Renal pelvis (tissue), 4 donors: ENCODE measurements around the gene ECHDC1. TPM values are rescaled to one million over a fixed set of nuclear protein-coding genes. Genes with fewer than 3 reads are reported as not detected.
"Not testable (repeated sequence)": the region's sequence is repeated elsewhere in the genome, so short reads cannot be mapped to it uniquely, and the experiment has no call there.

Source experiments
- DNase-seq: peaks from one replicate; pipeline ENCODE4 v3.0.0-alpha.2; 2013
- polyA plus RNA-seq, 3 donors: library from polyadenylated mRNA; unstranded; fragments of 120-200 nt; gene quantifications; one replicate each; pipeline ENCODE4 v1.2.1, GENCODE V29; 2013; ENCODE audit not compliant: insufficient read length in 3 of 3

ECHDC1 gene
- polyA plus RNA-seq, 3 donors = 73.6 to 77.7 (median 77.6) TPM

DNA sequence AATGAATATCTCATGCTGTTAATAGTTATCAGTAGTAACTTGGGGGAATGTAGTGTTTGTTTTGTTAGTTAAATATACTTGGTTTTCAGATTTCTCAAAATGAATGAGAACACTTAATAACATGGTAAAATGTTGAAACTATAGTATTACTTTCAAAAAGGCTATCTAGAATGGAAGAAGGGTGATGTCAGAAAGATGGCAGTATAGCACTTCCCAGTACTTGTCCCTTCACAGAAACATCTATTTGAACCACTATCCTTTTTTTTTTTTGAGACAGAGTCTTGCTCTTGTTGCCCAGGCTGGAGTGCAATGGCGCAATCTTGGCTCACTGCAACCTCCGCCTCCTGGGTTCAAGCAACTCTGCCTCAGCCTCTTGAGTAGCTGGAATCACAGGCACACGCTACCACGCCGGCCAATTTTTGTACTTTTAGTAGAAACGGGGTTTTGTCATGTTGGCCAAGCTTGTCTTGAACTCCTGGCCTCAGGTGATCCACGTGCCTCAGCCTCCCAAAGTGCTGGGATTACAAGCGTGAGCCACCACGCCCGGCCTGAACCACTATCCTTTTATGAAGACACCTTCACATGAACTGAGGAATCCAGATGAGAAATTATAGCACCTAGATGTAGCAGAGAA lies 4.7 kb upstream of the ECHDC1 start:
- DNase-seq = no peak

DNA sequence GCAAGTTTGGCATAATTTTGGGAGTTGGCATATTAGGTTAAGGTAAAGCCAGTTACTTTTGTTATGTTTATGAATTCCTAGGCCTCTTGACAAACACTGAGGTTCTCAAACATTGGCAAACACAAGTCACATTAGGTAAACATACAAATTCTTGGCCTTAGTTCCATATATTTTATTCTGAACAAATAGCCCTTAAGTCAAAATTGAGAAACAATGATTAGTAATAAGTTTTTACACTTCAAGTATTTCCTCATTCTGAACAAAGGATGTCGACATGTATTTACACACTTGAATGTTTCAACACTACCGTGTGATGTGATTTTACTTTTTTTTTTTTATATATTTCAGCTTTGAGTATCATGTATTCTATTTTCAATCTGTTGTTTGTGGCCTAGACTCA lies 3.8 kb upstream of the ECHDC1 start:
- DNase-seq = no peak

GRCh38 chr6:127345521-127345920 lies 2.1 kb upstream of the ECHDC1 start:
- DNase-seq = no peak

DNA sequence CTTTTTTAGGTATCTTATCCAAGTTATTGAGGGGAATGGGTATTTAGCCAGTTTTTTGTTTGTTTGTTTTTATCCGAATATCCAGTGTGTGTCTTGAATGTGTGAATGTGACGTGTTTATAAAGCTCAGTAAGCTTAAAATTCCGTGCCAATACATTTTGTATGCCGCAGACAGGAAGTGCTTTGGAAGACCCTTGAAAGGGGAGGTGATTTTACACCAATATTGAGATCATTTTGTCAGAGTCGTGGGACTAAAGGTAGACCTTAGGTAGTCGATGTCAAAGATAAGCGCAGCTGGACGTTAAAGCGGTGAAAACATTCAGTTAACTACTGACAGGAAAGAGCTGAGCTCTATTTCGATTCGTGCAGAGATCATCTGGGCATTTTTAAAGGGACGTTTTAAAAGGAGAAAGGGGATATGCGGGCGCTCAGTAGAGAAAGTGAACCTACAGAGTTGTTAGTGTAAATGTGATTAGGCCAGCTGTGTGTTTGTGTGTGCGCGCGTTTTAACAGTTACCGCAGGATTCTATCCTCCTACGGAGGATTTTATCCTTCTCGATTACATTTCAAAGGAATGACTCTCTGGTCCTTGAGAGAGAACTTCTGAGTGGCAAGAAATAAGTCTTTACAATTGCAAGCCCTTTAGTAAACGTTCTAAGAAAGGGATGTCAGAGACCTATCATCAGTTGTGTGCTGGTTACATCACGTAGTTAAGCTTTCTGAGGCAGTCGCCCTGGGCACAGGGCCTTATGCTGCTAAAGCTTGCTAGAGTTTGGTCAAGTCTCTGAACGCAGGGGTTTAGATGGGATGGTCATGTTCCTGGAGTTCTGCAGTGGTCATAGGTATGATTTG lies 625 bp upstream of the ECHDC1 start:
- peak; percentile 31 for DNase-seq

GRCh38 chr6:127342296-127342945 lies 988 bp downstream of the ECHDC1 start:
- DNase-seq = peak; percentile 33

- no peak for DNase-seq
Observed at GRCh38 chr6:127341471-127342202, 1.8 kb downstream of the ECHDC1 start.

DNA sequence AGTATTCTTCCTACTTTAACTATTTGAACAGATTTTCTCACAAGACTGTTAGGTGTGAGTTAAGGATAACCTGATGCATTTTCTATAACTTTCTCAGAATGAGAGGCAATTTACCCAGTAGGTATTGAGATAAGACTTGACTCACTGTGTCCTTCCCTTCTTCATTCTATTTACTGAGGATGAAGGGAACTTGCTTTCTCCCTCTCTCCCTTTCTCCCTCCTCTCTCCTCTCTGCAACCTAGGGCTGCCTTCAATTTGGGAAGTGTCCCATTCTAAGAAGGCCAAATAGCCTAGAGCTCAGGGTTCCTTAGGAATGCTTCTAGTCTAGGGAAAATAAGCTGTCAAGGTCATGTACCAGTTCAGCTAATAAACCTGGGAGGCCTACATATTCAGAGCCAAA lies 3.2 kb downstream of the ECHDC1 start:
- no peak for DNase-seq

DNA sequence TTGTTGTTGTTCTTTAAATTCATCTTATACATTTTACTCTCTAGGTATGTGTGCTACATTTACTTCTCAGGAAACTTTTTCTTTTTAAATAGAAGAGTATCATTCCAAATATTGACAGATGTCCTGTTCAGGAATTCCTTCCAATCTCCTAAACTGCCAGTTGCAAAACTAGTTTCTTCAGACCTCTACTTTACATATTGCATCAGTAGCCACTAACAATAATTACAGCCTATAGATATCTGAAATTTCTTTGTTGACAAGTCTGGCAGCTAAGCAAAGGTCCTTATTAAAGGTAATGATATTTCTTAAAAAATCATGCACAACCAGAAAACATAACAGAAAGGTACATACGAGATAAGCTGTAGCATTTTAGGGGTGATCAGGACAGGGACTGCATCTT lies 4.5 kb downstream of the ECHDC1 start:
- DNase-seq = no peak

- DNase-seq = no peak
Observed at GRCh38 chr6:127332383-127332961, 10.9 kb downstream of the ECHDC1 start.

DNA sequence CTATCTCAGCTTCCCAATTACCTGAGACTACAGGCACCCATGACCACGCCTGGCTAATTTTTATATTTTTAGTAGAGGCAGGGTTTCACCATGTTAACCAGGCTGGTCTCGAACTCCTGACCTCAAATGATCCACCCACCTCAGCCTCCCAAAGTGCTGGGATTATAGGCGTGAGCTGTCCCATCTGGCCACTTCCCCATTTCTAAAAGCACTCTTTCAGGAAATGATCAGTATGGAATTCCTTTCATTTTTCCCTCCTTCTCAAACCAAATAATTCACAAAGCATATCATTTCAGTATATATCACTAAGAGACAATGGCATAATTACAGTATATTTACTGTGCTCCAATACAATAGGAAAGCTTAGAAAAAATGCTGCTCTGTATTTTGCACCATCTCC lies 12.2 kb downstream of the ECHDC1 start:
- DNase-seq = not testable (repeated sequence)

- no peak for DNase-seq
Observed at GRCh38 chr6:127328043-127328609, 15.3 kb downstream of the ECHDC1 start.

GRCh38 chr6:127319686-127320085 lies 23.7 kb downstream of the ECHDC1 start:
- no peak for DNase-seq

DNA sequence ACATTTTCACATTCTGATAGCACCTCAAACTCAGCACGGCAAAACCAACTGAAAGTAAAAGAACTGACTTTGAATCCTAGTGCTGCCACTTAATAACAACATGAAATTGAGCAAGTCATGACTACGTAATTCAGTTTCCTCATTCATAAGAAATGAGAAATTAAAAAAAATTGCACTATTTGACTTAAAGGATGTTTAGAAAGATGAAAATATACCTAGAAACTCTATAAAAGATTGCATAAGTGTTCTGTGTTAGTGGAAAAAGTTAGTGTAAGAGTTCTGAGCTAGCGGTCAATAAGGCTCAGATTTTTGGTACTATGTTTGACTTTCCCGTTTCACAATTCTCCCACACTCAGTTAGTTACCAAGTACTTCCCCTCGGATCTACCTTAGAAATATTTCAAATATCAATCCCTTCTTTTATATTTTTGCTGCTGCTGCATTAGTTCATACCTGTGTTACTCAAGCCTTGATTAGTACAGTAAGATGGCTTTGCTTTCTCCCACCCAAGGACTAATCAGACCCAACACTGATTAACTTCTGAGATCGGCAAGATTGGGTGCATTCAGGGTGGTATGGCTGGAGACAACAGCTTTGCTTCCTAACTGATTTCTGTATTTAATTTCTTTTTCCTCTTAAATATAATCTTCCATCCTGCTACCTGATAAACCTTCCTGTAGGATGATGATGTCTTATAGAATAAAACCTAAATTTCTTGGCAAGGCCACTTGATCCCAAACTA lies 25.9 kb downstream of the ECHDC1 start:
- no peak for DNase-seq

GRCh38 chr6:127305741-127306140 lies 37.7 kb downstream of the ECHDC1 start:
- DNase-seq = no peak

DNA sequence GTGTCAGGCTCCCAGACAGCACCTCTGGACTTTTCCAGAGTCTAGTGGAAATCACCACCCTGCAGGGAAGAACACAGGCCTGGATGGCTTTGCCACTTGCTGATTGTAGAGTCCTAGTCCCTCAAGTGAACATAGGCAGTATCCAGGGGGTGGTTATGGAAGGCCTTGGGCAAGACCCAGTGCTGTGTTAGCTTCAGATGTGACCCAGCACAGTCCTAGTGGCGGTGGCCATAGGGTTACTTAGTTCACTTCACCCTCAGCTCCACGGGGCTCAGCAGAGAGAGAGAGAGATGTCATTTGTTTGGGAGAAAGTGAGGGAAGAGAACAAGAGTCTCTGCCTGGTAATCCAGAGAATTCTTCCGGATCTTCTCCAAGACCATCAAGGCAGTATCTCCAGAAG lies 39.5 kb downstream of the ECHDC1 start:
- no peak for DNase-seq

DNA sequence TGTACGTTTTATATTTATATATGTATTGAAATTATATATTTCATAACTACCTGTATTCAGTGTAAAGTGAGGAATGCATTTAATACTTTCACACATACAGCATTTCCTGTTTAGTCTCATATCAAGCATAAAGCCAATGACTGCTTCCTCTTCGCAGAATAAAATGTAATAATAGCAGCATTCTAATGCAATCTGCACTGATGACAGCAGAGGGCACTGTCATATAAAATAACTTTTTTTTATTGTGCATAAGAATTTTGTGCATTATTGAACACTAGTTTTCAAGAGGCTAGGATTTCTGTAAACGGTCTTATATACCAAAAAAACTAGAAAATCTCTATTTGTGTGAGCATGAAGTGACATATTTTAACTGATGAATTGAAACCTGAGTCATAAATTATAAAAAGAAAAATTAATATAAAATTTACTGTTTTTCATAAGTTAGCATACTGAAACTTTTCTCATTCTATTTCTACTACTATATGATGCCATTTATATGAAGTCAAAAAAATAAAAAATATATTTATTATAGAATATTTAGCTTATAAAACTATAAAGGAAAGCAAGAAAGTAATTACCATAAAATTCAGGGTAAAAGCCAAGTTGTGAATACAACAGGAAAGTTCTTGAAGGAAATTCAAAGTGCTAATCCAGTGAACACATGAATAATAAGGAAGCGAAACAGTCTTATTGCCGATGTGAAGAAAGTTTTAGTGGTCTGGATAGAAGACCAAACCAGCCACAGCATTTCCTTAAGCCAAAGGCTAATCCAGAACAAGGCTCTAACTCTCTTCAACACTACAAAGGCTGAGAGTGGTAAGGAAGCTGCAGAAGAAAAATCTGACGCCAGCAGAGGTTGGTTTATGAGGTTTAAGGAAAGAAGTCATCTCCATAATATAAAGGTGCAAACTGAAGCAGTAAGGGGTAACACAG lies 40.4 kb downstream of the ECHDC1 start:
- peak; percentile 29 for DNase-seq

DNA sequence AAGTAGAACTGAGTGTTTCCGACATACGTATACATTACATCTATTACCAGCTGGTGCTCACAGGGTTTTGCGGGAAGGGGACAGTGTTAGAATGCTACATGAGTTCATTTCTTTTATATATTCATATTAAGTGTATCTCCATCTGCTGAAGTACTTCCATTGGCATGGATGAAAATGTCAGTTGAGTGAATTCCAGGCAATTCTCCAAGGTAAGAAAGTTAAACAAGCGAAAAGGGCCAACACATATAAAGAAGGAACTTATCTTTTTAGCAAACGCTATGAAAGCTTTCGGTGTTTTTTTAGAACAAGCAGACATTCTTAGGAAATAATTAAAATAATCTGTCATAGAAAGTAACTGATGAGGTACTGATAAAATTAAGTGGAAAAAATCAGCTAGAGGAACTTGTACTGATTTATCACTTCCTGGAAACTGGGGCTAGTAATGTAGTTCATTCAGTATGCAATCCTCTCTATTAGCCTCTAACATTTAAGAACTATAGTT lies 42.2 kb downstream of the ECHDC1 start:
- peak; percentile 11 for DNase-seq

DNA sequence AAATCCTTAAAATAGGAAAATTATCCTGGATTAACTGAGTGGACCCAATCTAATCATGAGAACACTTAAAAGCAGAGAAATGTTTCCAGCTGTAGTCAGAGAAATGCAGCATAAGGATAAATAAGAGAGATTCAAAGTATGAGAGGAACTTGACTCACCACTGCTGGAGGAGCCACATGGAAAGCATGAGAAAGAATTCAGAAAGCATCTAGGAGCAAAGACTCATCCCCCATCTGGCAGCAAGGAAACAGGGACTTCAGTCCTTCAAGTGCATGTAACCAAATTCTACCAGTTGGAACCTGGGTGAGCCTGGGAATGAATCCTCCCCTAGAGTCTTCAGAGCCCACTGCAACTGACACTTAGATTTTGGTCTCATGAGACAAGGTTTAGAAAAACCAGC lies 43.0 kb downstream of the ECHDC1 start:
- DNase-seq = no peak

- no peak for DNase-seq
Observed at GRCh38 chr6:127299522-127300240, 43.7 kb downstream of the ECHDC1 start.
